Measurements from ENCODE around the gene SMYD3.

The SMYD3 gene

GRCh38 chr1:246069581-246069980 is 437.5 kb downstream of the SMYD3 start:
- DNase-seq (ENCODE audit: low spot score): no peak

DNA sequence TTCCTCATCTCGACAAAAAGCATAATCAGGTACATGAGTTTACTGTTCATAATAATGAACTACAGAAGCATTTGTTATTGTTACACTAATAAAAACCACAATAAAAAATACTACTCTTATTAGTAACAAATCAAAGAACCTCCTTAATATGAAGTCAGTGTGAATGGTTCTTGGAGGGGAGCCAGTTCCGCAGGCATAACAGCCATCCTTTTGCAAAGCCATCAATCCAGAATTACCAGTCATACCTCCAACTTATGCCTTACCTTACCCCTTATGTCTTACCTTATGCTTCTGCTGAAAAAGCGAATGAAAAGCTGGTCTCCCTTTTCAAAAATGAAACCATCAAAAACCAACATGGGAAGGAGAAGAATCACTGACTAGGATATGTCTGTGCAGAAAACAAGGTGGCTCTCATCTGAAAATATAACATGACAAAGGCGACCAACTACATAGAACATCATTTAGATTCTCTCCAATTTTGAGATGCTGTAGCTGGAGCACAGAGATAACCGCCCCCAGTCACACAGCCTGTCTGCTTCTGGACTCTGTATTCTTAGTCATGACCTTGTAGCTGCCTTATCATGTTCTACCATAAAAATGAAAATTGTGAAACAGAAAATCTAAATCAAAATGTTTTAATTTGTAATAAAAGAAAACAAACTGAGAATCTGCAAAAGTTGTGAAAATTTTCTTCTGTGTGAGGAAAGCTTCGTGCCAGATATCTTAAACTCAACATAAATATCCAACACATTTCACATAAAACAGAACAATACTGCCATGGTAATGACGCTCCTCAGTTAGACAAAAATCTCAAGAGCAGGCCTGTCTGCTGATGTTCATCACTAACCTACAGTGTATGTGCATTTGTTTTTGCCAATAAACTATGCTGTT is 438.2 kb downstream of the SMYD3 start:
- DNase-seq (ENCODE audit: low spot score): no peak

DNA sequence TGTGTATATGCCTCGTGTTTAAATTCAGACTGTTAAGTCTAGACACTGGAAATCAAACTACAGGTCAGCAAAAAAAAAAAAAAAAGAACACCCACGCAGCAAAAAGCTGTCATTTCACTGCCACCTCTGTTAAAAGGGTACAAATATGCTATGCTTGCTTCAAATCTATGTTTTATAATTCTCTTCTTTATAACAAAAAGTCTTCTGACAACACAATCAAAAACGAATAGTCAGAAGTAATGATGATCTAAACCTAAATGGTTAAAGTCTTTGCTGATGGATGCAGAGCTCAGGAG is 438.9 kb downstream of the SMYD3 start:
- no peak for DNase-seq (ENCODE audit: low spot score)

DNA sequence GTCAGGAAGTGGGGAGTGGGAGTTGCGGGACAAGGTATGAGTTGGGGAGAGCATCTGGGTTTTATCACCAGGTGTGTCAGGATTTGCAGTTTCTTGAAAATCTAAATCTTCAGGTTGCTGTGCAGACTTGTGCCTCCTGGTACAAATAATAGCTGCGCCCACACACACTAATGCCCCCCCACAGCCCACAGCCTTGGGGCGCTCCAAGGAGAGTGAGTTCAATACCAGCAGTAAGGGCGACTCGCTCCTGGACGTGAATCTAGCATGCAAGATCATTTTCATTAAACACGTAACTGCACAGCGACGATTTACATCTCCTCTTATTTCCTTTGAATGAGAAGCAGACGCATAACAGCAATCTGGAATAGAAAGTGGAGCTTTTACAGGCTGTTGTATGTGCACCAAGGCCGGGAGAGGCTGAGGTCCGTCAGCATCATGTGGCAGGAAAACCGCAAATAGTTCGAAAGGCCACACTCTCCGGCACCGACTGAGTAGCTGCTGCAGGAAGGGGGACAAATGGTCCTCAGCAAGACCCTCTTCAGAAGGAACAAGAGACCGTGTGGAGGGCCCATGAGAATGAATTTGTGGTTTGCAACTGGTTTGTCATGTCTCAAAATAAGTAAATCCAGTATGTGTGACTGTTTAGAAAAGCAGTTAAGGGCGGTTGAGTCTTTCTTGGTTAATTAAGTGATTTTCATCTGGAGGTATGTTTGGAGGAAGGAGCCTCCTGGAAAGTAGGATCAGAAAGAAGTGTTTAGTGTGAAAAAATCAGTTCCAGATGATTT is 439.5 kb downstream of the SMYD3 start:
- no peak for DNase-seq (ENCODE audit: low spot score)

GRCh38 chr1:246066573-246066972 is 440.5 kb downstream of the SMYD3 start:
- DNase-seq (ENCODE audit: low spot score): no peak

- no peak for DNase-seq (ENCODE audit: low spot score)
Measured at GRCh38 chr1:246065592-246065991, 441.5 kb downstream of the SMYD3 start.

GRCh38 chr1:246064891-246065290 is 442.2 kb downstream of the SMYD3 start:
- no peak for DNase-seq (ENCODE audit: low spot score)

DNA sequence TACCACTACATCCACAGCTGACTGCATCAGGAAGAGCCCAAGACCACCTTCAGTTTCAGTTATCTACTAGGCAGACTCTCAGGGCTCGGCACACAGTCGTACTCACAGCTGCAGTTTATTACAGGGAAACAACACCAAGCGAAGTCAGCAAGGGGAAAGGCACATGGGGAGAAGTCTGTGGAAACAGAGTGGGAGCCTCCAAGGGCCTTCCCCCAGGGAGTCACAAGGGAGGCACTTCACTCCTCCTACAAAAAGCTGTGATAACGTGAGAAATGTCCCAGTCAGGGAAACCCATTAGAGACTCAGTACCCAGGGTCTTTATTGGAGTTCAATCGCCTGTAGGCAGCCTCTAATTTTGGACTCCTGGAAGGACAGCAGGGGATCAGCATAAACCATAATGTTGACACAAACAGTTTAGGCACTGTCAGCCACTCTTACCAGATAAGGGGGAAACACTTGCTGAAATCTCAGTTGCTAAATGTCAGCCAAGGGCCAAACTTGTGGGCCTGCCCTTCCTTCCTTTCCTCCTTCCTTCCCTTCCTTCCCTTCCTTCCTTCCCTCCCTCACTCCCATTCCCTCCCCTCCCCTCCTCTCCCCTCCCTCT is 444.0 kb downstream of the SMYD3 start:
- no peak for DNase-seq (ENCODE audit: low spot score)

DNA sequence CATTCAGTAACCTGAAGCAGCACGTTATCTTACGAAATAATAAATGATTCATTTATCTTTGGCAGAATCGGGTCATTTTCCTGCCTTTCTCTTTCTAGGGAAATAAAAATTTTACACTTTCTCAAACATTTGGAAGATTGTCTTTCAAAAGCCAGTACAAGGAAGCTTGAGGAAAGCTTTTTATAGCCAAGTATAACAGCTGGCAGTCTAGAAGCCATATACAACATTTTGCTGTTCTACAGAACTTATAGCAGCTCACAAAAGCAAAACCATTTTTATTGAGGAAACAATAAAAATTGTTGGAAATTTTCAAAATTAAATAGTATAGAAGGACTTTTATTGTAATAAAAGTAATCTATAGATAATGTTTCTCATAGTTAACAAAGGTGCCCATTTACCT is 448.6 kb downstream of the SMYD3 start:
- DNase-seq (ENCODE audit: low spot score): no peak

DNA sequence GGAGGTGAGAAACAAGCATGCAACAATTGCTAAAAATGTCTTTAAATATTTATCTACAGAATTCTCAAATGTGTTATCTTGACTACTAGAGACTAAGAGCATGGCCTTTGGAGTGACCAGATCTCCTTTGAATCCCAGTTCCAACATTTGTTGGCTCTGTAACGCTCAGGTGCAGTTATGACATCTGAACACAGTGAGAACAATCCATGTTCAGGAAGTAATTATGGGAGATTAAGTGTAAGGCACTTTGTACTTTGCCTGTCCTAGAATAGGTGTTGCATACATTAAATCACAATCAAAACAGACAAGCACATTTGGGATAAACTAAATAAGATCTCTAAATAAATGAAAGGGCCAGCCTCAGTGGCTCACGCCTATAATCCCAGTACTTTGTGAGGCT is 454.5 kb downstream of the SMYD3 start:
- DNase-seq (ENCODE audit: low spot score): no peak

DNA sequence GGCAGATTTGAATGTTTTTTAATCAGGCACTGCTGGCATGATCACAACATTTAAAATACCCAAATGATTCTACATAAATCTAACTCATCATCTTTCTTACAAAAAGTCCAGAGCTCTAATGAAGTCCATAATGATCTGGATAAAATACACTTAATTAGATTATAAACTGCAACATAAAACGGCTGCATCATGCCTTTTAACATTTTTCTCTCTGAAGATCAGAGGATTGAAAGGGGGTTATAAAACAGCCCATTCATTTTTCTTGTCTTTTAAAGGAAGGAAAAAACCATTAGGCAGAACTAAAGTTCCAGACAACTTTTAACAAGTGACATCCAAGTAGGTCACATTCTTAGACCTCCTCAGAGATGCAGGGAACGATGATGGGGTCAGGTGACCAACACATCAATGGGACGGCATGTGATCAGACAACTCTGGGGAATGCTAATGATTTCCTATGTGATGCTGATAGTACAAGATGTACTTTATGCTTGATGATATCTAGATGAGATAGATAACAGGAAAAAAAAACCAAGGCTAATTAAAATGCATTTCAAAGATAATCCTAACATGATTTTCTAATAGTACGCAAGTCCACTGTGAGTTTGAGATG is 455.1 kb downstream of the SMYD3 start:
- no peak for DNase-seq (ENCODE audit: low spot score)

- no peak for DNase-seq (ENCODE audit: low spot score)
Measured at GRCh38 chr1:246048693-246049092, 458.4 kb downstream of the SMYD3 start.

DNA sequence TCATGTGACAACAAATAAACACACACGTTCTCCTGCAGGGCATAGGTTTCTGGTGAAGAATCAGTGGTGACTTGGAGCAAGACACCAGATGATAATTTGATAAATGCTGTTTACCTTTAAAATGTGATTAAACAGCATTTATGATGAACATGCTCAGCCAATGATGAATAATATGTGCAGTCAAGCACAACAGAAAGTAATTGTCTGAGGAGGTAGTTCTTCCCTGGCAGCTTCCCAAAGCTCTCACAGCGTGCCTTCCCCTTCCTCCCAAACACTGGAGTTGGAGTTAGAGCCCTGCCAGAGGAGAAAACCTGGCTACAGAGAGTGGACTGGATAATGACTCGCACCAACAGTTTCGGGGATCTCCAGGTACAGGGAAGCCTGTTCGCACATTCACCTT is 463.5 kb downstream of the SMYD3 start:
- no peak for DNase-seq (ENCODE audit: low spot score)

GRCh38 chr1:246041360-246041759 is 465.7 kb downstream of the SMYD3 start:
- DNase-seq (ENCODE audit: low spot score): no peak

GRCh38 chr1:246040200-246040890 is 466.7 kb downstream of the SMYD3 start:
- DNase-seq (ENCODE audit: low spot score): no peak

- DNase-seq (ENCODE audit: low spot score): no peak
Measured at GRCh38 chr1:246039584-246039983, 467.5 kb downstream of the SMYD3 start.

DNA sequence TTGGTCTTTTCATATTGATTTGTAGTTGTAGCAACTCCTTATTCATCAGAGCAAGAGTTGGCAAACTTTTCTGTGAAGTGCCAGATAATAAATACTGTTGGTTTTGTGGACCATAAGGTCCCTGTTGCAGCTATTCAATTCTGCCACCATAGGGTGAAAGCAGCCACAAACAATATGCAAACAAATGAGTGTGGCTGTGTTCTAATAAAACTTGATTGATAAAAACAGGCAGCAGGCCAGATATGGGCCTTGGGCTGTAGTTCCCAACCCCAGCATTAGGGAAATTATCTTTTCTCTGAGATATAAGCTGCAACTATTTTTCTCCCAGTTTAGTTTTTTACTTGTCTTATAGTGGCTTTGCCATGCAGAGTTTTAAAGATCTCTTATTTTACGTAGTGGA is 469.2 kb downstream of the SMYD3 start:
- DNase-seq (ENCODE audit: low spot score): no peak

- DNase-seq (ENCODE audit: low spot score): no peak
Measured at GRCh38 chr1:246036175-246036574, 470.9 kb downstream of the SMYD3 start.

GRCh38 chr1:246035060-246035541 is 472.0 kb downstream of the SMYD3 start:
- DNase-seq (ENCODE audit: low spot score): peak; percentile 26

DNA sequence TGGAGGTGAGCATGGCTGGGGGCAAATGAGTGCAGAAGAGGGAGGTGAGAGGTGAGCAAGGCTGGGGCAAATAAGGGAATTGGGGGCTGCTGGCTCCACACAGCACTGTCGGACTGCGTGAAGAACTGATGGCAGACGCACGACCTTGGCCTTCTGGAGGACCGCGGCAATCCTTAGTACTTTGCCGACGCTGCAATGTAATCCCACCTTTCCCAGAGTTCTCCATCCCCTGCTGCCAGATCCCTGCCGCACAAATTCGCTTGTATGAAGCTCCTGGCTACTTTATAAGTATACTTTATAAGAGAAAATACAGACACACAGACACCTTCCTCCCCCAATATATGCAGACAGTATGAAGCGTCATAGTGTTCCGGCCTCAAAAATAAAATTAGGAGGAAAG is 472.4 kb downstream of the SMYD3 start:
- DNase-seq (ENCODE audit: low spot score): no peak

DNA sequence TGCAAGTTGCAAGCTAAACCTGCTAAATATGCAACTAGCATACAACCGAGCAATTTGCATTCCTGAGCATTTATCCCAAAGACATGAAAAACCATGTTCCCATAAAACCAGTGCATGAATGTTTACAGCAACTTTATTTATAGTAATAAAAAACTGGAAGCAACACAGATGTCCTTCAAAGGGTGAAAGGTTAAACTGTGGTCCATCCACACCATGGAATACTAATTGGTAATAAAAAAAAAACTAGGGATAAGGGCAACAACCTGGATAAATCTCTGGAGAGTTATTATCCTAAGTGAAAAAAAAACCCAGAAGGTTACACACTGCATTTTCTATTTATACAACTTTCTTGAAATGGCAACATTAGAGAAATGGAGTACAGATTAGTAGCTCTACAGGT is 474.1 kb downstream of the SMYD3 start:
- DNase-seq (ENCODE audit: low spot score): no peak

DNA sequence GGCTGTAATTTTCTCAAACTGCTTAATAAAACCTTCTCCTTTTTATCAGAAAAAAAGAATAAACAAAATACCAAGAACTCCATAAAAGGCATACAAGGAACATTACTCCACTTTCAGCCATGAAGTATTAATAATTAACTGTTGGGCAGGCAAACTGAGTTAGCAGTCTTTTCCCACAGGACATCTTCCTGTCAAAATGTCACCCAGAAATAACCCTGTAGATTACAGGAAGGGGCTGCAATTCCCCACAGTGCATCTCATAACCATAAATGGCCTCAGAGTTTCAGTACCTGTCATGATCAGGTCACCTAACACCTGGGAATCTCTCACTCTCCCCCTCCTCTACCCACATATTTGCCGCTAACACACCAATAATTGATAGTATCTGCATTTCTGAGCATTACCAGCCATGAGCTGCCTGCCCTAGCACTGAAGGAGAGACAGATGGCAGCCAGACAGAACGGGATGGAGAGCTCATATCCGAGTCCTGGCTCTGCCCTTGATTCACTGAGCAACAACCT is 475.0 kb downstream of the SMYD3 start:
- no peak for DNase-seq (ENCODE audit: low spot score)
